Activated CD4-positive, alpha-beta memory T cell treated with anti-CD3 and anti-CD28 coated beads, Interleukin-2, amount 10 ng/mL, durations not matched to agents 7 days and 5 days (primary cell): Measurements from ENCODE around the gene REPIN1. TPM values are rescaled to one million over a fixed set of nuclear protein-coding genes. Genes with fewer than 3 reads are reported as not detected.

Source experiments
- CTCF ChIA-PET: fragments of 350-600 bp; sonication (Branson Sonifier 250); formaldehyde crosslinking; loops from one replicate; lab custom pipeline; 2021; ENCODE audit warnings: antibody characterized with exemption, inconsistent platforms; lab: Charles Lee
- POLR2A ChIA-PET: fragments of 350-600 bp; sonication (Branson Sonifier 250); formaldehyde crosslinking; loops from one replicate; lab custom pipeline; 2021; ENCODE audit warnings: antibody characterized with exemption; lab: Charles Lee
- DNase-seq: peaks from one replicate; pipeline ENCODE4 v3.0.0-alpha.2; 2020
- H3K27ac Mint-ChIP-seq: one replicate; pipeline ENCODE4 v1.8.0; 2021; ENCODE audit warnings: mild to moderate bottlenecking, mixed read lengths
- H3K27me3 Mint-ChIP-seq: one replicate; pipeline ENCODE4 v1.8.0; 2021; ENCODE audit warnings: mixed read lengths
- H3K36me3 Mint-ChIP-seq: one replicate; pipeline ENCODE4 v1.8.0; 2021; ENCODE audit warnings: low read depth, mixed read lengths
- H3K4me1 Mint-ChIP-seq: one replicate; pipeline ENCODE4 v1.8.0; 2021; ENCODE audit warnings: mixed read lengths
- H3K4me3 Mint-ChIP-seq: one replicate; pipeline ENCODE4 v1.8.0; 2021; ENCODE audit warnings: mild to moderate bottlenecking, mixed read lengths
- H3K9me3 Mint-ChIP-seq: one replicate; pipeline ENCODE4 v1.8.0; 2021; ENCODE audit warnings: mixed read lengths
- total RNA-seq, 2 experiments: library from RNA; stranded (reverse); gene quantifications; one replicate each; pipeline ENCODE4 v1.2.3, GENCODE V29; 2021

REPIN1 gene
- total RNA-seq, 2 experiments from 2014 or later: 42.9 to 45.9 TPM

- H3K27me3 Mint-ChIP-seq: no peaks in the 10 kb centered on the region
- H3K27ac Mint-ChIP-seq: peak overlapping the region; percentile 68
- ChIA-PET CTCF (interaction anchor here (0.6 to 3.6 kb wide), 8 partner anchors 9 to 75 kb away, joined by 3 to 12 read pairs (median 6); a partner anchor contains a TSS), POLR2A (interaction anchor here (0.6 to 2.0 kb wide), 7 partner anchors 9 to 885 kb away, joined by 3 to 10 read pairs (median 4); partner anchors contain the start of genes REPIN1 and ZNF775)
- peaks cover 3% of the 10 kb centered on the region for H3K9me3 Mint-ChIP-seq
- peaks cover 3% of the 10 kb centered on the region for H3K36me3 Mint-ChIP-seq
- peaks cover 43% of the 10 kb centered on the region for H3K4me1 Mint-ChIP-seq
- DNase-seq: no peak
- H3K4me3 Mint-ChIP-seq: no peak overlapping the region
These were observed 10.7 kb upstream of the REPIN1 start for GRCh38 chr7:150357771-150358427.

DNA sequence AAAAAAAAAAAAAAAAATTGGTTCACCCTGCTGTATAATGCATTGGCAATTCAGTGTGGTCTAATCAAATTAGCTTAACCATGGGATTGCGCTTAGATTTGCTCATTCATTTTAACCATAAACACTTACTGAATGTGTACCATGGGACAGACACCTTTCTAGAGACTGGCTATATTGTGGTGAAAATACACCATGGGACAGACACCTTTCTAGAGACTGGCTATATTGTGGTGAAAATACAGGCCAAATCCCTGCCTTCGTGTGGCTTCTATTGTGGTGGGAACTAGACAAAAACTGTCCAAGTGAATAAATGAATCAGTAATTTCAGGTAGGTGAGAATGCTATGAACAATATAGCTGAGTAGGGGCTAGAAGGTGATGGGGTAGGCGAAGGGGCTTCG is 10.2 kb upstream of the REPIN1 start:
- Mint-ChIP-seq H3K27me3 (no peaks in the 10 kb centered on the region), H3K36me3 (peaks cover 3% of the 10 kb centered on the region), H3K9me3 (peaks cover 3% of the 10 kb centered on the region), H3K27ac (no peak overlapping the region), H3K4me1 (peaks cover 44% of the 10 kb centered on the region), H3K4me3 (no peak overlapping the region)
- CTCF ChIA-PET: interaction anchor here (1.0 to 2.6 kb wide), 6 partner anchors 8 to 75 kb away, joined by 3 to 9 read pairs (median 6); no protein-coding TSS in a partner anchor
- no peak for DNase-seq
- POLR2A ChIA-PET: interaction anchor here (0.6 to 2.0 kb wide), 6 partner anchors 10 to 885 kb away, joined by 3 to 10 read pairs (median 5); partner anchors contain the start of genes REPIN1 and ZNF775

DNA sequence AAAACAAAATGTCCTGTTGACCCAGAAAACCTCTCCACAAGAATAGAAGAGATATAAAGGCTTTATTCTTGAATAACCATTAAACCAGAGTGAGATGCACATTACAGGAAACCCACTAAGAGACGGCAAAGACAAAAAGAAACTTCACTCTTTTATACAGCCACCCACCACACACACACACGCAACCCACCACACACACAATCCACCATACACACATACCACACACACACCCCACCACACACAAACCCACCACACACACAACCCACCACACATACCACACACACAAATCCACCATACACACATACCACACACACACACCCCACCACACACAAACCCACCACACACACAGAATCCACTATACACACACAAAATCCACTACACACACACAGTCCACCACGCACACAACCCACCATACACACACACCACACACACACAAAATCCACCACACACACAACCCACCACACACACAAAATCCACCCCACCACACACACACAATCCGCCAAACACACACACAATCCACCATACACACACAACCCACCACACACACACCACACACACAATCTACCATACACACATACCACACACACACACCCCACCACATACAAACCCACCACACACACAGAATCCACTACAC is 9.5 kb upstream of the REPIN1 start:
- peaks cover 3% of the 10 kb centered on the region for H3K9me3 Mint-ChIP-seq
- H3K27me3 Mint-ChIP-seq: no peaks in the 10 kb centered on the region
- peaks cover 49% of the 10 kb centered on the region for H3K4me1 Mint-ChIP-seq
- DNase-seq: no peak
- peaks cover 3% of the 10 kb centered on the region for H3K36me3 Mint-ChIP-seq
- ChIA-PET CTCF (interaction anchor here (1.1 to 2.3 kb wide), 2 partner anchors 11 to 19 kb away, joined by 7 to 9 read pairs; no protein-coding TSS in a partner anchor), POLR2A (interaction anchor here (0.6 to 2.0 kb wide), 3 partner anchors 20 to 884 kb away, joined by 3 to 10 read pairs (median 4); partner anchors contain the start of gene ZNF775)
- no peak overlapping the region for H3K27ac Mint-ChIP-seq
- H3K4me3 Mint-ChIP-seq: no peak overlapping the region

DNA sequence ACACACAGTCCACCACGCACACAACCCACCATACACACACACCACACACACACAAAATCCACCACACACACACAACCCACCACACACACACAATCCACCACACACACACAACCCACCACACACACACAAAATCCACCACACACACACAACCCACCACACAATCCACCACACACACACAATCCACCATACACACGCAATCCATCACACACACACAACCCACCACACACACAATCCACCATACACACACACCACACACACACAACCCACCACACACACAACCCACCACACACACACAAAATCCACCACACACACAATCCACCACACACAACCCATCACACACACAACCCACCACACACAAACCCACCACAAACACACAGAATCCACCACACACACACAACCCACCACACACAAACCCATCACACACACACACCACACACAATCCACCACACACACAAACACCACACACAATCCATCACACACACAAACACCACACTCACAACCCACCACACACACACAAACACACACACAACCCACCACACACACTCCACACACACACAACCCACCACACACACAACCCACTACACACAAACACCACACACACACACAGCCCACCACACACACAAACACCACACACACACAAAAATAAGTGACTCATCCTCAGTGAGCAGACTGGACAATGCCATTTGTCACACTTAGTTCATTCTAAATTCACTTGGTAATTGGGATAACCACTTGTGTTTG is 8.8 kb upstream of the REPIN1 start:
- Mint-ChIP-seq H3K9me3 (peaks cover 3% of the 10 kb centered on the region), H3K27me3 (no peaks in the 10 kb centered on the region), H3K27ac (peak overlapping the region; percentile 56), H3K4me3 (peak overlapping the region; percentile 12), H3K4me1 (peaks cover 52% of the 10 kb centered on the region), H3K36me3 (peaks cover 3% of the 10 kb centered on the region)
- ChIA-PET POLR2A (no interaction called here), CTCF (no interaction called here)
- no peak for DNase-seq

DNA sequence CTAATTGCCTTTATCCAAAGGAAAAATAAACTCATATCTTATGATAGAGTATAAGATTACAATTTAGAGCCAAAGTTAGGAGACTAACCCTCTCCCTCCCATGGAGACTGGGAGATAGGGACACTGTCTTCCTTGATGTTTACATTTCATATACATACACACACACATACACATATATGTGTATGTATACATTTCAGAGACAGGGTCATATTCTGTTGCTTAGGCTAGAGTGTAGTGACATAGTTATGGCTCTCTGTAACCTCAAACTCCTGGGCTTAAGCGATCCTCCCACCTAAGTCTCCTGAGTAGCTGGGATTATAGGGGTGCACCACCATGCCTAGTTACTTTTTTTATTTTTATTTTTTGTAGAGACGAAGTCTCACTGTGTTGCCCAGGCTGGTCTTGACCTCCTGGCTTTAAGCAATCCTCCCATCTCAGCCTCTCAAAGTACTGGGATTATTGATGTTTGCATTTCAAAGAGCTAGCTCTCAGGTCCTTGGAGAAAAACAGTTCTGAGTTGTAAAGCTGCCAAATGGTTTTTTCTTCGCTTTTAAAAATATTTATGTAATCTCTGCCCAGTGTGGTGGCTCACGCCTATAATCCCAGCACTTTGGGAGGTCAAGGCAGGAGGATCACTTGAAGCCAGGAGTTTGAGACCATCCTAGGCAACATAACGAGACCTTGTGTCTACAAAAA is 8.1 kb upstream of the REPIN1 start:
- Mint-ChIP-seq H3K9me3 (peaks cover 3% of the 10 kb centered on the region), H3K36me3 (peaks cover 3% of the 10 kb centered on the region), H3K4me1 (peaks cover 52% of the 10 kb centered on the region), H3K4me3 (peak overlapping the region; percentile 12), H3K27ac (peak overlapping the region; percentile 56), H3K27me3 (no peaks in the 10 kb centered on the region)
- no peak for DNase-seq
- POLR2A ChIA-PET: interaction anchor here (1.0 kb wide), 1 partner anchor 9 kb away, joined by 4 read pairs; no protein-coding TSS in a partner anchor
- CTCF ChIA-PET: no interaction called here

DNA sequence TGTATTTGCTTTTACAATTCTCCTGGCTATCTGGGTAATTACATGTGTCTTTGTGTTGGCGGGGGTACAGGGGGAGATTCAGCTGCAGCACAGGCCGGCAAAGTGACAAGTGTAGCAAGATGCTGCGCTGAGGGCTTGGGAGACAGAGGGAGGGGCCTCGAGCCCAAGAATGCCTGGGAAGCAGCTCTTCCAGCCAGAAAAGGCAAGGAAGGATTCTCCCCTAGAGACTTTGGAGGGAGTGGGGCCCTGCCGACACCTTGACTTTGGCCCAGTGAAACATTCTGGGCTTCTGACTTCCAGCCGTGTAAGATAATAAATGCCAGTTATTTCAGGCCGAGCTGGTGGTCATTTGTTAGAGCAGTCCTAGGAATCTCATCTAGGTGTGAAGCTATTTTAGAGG is 7.2 kb upstream of the REPIN1 start:
- Mint-ChIP-seq H3K4me1 (peaks cover 47% of the 10 kb centered on the region), H3K9me3 (peaks cover 3% of the 10 kb centered on the region), H3K36me3 (peaks cover 3% of the 10 kb centered on the region), H3K27ac (no peak overlapping the region), H3K27me3 (no peaks in the 10 kb centered on the region), H3K4me3 (no peak overlapping the region)
- ChIA-PET CTCF (no interaction called here), POLR2A (interaction anchor here (1.0 kb wide), 1 partner anchor 8 kb away, joined by 4 read pairs; no protein-coding TSS in a partner anchor)
- no peak for DNase-seq

- peaks cover 43% of the 10 kb centered on the region for H3K4me1 Mint-ChIP-seq
- peaks cover 3% of the 10 kb centered on the region for H3K36me3 Mint-ChIP-seq
- H3K27ac Mint-ChIP-seq: no peak overlapping the region
- ChIA-PET POLR2A (interaction anchor here (1.0 kb wide), 1 partner anchor 44 kb away, joined by 3 read pairs; a partner anchor contains a TSS), CTCF (interaction anchor here (1.1 kb wide), 1 partner anchor 13 kb away, joined by 3 read pairs; no protein-coding TSS in a partner anchor)
- no peak for DNase-seq
- H3K4me3 Mint-ChIP-seq: no peak overlapping the region
- no peaks in the 10 kb centered on the region for H3K27me3 Mint-ChIP-seq
- H3K9me3 Mint-ChIP-seq: peaks cover 3% of the 10 kb centered on the region
These were observed 6.6 kb upstream of the REPIN1 start for GRCh38 chr7:150361807-150362621.

GRCh38 chr7:150363370-150363769 is 5.3 kb upstream of the REPIN1 start:
- Mint-ChIP-seq H3K36me3 (peaks cover 3% of the 10 kb centered on the region), H3K27me3 (no peaks in the 10 kb centered on the region), H3K9me3 (peaks cover 3% of the 10 kb centered on the region), H3K4me3 (no peak overlapping the region), H3K4me1 (peaks cover 35% of the 10 kb centered on the region), H3K27ac (no peak overlapping the region)
- ChIA-PET POLR2A (interaction anchor here (1.0 kb wide), 1 partner anchor 42 kb away, joined by 3 read pairs; a partner anchor contains a TSS), CTCF (interaction anchor here (1.1 to 1.6 kb wide), 2 partner anchors 11 to 41 kb away, joined by 3 read pairs; no protein-coding TSS in a partner anchor)
- DNase-seq: no peak

GRCh38 chr7:150363872-150364271 is 4.8 kb upstream of the REPIN1 start:
- H3K4me3 Mint-ChIP-seq: no peak overlapping the region
- peaks cover 3% of the 10 kb centered on the region for H3K36me3 Mint-ChIP-seq
- ChIA-PET POLR2A (no interaction called here), CTCF (interaction anchor here (1.6 kb wide), 1 partner anchor 40 kb away, joined by 3 read pairs; no protein-coding TSS in a partner anchor)
- H3K4me1 Mint-ChIP-seq: peaks cover 30% of the 10 kb centered on the region
- H3K9me3 Mint-ChIP-seq: peaks cover 3% of the 10 kb centered on the region
- no peaks in the 10 kb centered on the region for H3K27me3 Mint-ChIP-seq
- no peak for DNase-seq
- H3K27ac Mint-ChIP-seq: no peak overlapping the region

DNA sequence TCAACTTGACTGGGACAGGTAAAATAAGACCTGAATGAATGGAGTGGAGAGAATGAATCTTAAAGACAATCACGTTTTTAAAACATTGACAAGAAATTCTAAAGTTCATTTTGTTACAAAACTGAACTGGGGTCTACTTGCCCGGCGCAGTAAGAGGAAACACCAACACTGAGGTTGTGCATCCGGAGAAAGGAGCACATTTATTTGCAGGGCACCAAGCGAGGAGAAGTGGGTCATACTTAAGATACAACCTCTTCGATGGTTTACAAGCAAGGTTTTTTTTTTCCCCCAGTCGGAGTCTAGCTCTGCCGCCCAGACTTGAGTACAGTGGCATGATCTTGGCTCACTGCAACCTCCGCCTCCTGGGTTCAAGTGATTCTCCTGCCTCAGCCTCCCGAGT is 3.4 kb upstream of the REPIN1 start:
- no peaks in the 10 kb centered on the region for H3K27me3 Mint-ChIP-seq
- H3K4me1 Mint-ChIP-seq: peaks cover 31% of the 10 kb centered on the region
- CTCF ChIA-PET: interaction anchor here (1.0 to 1.6 kb wide), 3 partner anchors 10 to 13 kb away, joined by 3 to 7 read pairs (median 4); no protein-coding TSS in a partner anchor
- no peak overlapping the region for H3K27ac Mint-ChIP-seq
- peaks cover under 1% of the 10 kb centered on the region for H3K36me3 Mint-ChIP-seq
- H3K4me3 Mint-ChIP-seq: no peak overlapping the region
- DNase-seq: no peak
- no peaks in the 10 kb centered on the region for H3K9me3 Mint-ChIP-seq
- POLR2A ChIA-PET: no interaction called here

DNA sequence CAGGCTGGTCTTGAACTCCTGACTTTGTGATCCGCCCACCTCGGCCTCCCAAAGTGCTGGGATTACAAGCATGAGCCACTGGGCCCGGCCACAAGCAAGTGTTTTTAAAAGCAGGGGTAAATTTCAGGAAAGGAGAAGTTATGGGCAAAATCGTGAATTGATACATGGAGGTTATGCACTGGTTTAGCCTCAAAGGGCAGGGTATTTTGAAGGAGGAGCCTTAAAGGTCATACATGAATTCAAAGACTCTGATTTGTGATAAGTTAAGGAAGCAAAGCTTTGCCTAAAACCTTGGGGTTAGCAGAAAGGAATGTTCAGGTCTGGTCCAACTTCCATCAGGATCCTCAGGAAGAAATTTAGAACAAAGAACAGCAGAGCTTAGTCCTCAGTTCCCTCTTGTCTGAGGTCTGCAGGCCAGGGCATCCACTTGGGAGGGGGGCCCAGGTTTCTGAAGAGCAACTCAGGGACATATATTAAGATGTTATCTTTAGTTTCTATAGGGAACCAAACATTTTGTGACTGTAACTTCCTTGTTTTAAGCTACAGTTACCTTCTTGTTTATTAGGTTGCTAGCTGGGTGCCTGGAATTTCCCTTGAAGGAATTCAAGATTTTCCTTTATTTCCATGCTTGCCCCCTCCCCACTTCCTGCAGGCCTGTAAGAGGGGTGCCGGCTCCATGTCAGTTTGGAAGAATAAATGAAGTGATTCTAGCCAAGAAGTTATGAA is 2.8 kb upstream of the REPIN1 start:
- no peak overlapping the region for H3K27ac Mint-ChIP-seq
- peaks cover 5% of the 10 kb centered on the region for H3K36me3 Mint-ChIP-seq
- no peak for DNase-seq
- ChIA-PET POLR2A (interaction anchor here (1.1 to 5.1 kb wide), 3 partner anchors 8 to 40 kb away, joined by 4 to 47 read pairs (median 4); partner anchors contain the start of gene ZNF775), CTCF (interaction anchor here (0.8 to 2.3 kb wide), 7 partner anchors 8 to 52 kb away, joined by 3 to 7 read pairs (median 3); no protein-coding TSS in a partner anchor)
- peaks cover 38% of the 10 kb centered on the region for H3K4me1 Mint-ChIP-seq
- no peaks in the 10 kb centered on the region for H3K9me3 Mint-ChIP-seq
- H3K27me3 Mint-ChIP-seq: no peaks in the 10 kb centered on the region
- H3K4me3 Mint-ChIP-seq: no peak overlapping the region
